ENCODE data around the gene SIPA1L2.

GRCh38 chr1:232641507-232641906 is 11.6 kb upstream of the SIPA1L2 start:
- TF ChIP-seq CTCF (conservative IDR thresholded peaks at IDR 0.05; ENCODE audit: low read depth in 2 of 2) (no peak), EZH2 (IDR thresholded peaks at IDR 0.05; ENCODE audit: low read depth, unreplicated experiment) (no peak), EZH2phosphoT487 (IDR thresholded peaks at IDR 0.05; ENCODE audit: unreplicated experiment) (no peak), ETS1 (IDR thresholded peaks at IDR 0.05) (no peak), CREB1 (CRISPR knock-in tag; IDR thresholded peaks at IDR 0.05; ENCODE audit: low read depth) (no peak), REST (IDR thresholded peaks at IDR 0.05; ENCODE audit: unreplicated experiment) (no peak), POLR2AphosphoS5 (IDR thresholded peaks at IDR 0.05; ENCODE audit: low read depth) (no peak)

All from GM23338 (cell line).